DND-41 (cell line): ENCODE measurements around the gene RNF157.

ENCODE experiments used
- CTCF ChIP-seq: IDR thresholded peaks from 2 replicates; pipeline ENCODE4 v1.5.1; 2012; ENCODE audit warnings: borderline replicate concordance, low read length, moderate library complexity, mild to moderate bottlenecking; ENCODE audit not compliant: poor library complexity, severe bottlenecking; ENCODE audit errors: extremely low read depth
- EZH2 ChIP-seq: IDR thresholded peaks from 3 replicates; pipeline ENCODE4 v1.6.1; 2012; ENCODE audit warnings: borderline replicate concordance, low read depth, mild to moderate bottlenecking, moderate library complexity, low read length, inconsistent platforms; ENCODE audit not compliant: severe bottlenecking

- TF ChIP-seq CTCF (no peak), EZH2 (no peak)
Observed at GRCh38 chr17:76188213-76189016, 51.9 kb downstream of the RNF157 start.
